ENCODE data around the gene ZNF136.

The ZNF136 gene

DNA sequence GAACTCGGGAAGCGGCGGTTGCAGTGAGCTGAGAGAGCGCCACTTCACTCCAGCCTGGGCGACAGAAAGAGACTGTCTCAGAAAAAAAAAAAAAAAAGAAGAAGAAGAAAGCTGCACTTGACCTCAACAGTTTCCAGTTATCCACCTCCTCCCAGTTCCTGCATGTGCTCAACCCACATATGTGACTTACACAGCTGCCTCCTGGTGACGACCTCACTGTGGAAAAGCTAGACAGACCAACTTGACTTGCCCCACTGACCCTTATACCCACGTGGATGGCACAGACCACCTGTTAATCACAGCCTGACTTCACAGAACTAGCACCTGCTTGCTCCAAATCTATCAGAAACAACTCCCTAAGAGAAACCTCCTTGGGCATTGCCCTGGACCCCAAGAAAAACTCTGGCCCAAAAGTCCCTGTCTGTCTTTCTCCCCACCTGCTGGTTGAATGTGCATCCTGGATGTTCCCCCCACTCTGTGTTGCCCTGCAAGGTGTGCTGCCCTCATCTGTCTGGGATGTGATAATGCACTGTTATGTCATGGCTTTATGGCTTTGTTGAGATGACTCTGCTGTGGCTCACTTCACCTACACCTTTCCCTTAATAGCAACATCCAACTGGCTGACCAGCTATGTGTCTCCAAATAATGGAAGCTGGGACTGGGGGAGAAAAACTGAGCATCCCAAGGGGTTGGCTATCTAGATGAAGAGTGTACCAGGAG is 25.5 kb upstream of the ZNF136 start:
- H3K36me3 Mint-ChIP-seq (ENCODE audit: low read depth): peaks cover 93% of the 10 kb centered on the region
- H3K4me1 Mint-ChIP-seq: peaks cover 28% of the 10 kb centered on the region
- peaks cover 87% of the 10 kb centered on the region for H3K9me3 Mint-ChIP-seq
- peaks cover 15% of the 10 kb centered on the region for H3K27me3 Mint-ChIP-seq (ENCODE audit: low read depth, poor library complexity)
- TF ChIP-seq, protein P1, sequence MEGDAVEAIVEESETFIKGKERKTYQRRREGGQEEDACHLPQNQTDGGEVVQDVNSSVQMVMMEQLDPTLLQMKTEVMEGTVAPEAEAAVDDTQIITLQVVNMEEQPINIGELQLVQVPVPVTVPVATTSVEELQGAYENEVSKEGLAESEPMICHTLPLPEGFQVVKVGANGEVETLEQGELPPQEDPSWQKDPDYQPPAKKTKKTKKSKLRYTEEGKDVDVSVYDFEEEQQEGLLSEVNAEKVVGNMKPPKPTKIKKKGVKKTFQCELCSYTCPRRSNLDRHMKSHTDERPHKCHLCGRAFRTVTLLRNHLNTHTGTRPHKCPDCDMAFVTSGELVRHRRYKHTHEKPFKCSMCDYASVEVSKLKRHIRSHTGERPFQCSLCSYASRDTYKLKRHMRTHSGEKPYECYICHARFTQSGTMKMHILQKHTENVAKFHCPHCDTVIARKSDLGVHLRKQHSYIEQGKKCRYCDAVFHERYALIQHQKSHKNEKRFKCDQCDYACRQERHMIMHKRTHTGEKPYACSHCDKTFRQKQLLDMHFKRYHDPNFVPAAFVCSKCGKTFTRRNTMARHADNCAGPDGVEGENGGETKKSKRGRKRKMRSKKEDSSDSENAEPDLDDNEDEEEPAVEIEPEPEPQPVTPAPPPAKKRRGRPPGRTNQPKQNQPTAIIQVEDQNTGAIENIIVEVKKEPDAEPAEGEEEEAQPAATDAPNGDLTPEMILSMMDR (IDR thresholded peaks at IDR 0.05): no peak
- H3K27ac Mint-ChIP-seq: no peak overlapping the region
- DNase-seq: no peak
- peak overlapping the region; percentile 95 for H3K4me3 Mint-ChIP-seq

DNA sequence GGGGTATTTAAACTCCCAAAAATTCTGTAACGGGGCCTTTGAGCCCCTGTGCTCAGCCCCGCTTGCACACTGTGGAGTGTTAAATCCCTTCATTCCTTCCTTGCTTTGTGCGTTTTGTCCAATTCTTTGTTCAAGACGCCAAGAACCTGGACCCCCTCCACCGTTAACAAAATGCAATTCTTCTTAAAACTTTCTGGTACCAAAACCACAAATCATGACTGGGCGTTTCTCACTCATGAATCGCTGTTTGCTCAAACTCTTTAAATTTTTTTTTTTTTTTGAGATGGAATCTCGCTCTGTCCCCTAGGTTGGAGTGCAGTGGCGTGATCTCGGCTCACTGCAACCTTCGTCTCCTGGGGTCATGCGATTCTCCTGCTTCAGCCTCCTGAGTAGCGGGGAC is 23.6 kb upstream of the ZNF136 start:
- Mint-ChIP-seq H3K4me1 (peaks cover 28% of the 10 kb centered on the region), H3K4me3 (peak overlapping the region; percentile 95), H3K27ac (peak overlapping the region; percentile 100), H3K9me3 (peaks cover 86% of the 10 kb centered on the region), H3K27me3 (ENCODE audit: low read depth, poor library complexity) (peaks cover 15% of the 10 kb centered on the region), H3K36me3 (ENCODE audit: low read depth) (peaks cover 93% of the 10 kb centered on the region)
- no peak for DNase-seq
- TF ChIP-seq, protein P1 (IDR thresholded peaks at IDR 0.05): no peak

DNA sequence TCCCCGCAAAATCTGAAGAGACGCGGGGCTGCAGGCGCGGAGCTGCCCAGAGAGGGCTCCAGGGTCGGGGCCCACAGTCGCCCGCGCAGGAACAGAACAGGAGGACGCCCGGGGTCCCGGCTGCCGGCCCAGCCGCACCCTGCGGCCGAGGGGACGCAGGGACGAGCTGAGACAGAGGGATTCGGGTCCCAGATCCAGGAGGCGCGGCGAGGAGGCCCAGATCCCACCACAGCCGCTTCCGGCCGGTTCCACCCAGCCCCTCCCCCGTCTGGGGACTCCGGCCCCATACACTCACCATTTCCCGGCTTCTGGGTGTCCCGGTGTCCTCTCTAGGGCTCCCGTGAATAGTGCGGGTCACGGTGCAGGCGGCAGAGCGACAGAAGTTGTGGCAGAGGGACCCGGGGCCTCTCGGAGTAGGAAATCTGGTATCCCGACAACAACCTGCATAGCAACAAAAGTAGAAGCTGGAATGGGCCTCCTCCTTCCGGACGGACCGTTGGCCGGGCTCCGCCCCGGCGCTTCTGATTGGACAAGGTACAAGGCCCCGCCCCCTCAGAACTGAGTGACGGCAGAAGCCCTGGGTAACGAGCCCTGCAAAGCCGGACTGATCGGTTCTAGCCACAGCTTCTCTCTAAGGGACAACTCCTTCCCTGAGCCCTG is 22.9 kb upstream of the ZNF136 start, which contains the start of gene ZNF20:
Gene ZNF20, minus strand, starts transcription at position 466 of the 660 bp plus-strand sequence. Its CDS starts 168 bp downstream, at position 298.
- Mint-ChIP-seq H3K36me3 (ENCODE audit: low read depth) (peaks cover 93% of the 10 kb centered on the region), H3K4me3 (peak within 1 kb of the TSS; percentile 95), H3K27me3 (ENCODE audit: low read depth, poor library complexity) (peaks cover 15% of the 10 kb centered on the region), H3K27ac (peak within 1 kb of the TSS; percentile 100), H3K9me3 (peaks cover 86% of the 10 kb centered on the region), H3K4me1 (peaks cover 28% of the 10 kb centered on the region)
- peak; percentile 96 for DNase-seq
- TF ChIP-seq, protein P1 (IDR thresholded peaks at IDR 0.05): no peak

DNA sequence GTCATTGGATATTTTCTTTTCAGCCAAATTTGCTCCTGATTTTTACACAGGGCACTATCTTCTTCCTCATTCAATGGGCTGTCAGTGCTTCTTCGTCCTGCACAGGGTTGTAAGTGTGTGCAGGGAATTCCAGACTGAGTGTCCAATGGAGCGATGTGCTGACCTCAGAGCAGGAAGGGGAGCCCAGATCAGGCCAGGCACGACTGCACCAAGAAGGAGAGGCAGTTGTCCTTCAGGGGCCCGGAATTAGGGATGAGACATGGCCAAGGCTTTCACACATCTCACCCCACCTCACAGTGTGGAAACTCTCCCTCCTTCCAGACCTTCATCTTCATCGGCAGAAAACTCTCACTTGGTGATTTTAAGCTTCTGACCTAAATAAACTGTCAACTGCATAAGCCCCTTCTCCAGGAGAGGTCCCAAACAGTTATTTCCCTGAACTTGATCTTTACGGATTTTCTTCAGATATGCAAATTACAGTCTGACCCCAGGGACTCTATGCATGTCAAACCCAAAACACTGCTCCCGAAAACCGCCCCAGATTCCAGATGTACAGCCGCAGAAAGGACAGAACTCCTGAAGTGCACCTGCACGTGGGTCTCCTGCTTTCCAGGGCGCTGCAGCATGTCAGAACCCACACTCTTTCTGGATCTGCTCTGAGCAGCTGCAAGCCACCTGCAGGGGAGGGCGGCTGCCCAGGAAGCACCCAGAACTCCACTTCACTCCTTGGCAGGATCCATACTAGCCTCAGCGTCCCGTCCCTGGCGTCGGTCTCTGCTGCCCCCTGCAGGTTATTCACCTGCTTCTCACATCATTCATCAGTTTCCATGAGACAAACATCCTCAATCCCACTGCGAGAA is 22.1 kb upstream of the ZNF136 start:
- Mint-ChIP-seq H3K27me3 (ENCODE audit: low read depth, poor library complexity) (peaks cover 15% of the 10 kb centered on the region), H3K36me3 (ENCODE audit: low read depth) (peaks cover 93% of the 10 kb centered on the region), H3K4me3 (peak overlapping the region; percentile 95), H3K4me1 (peaks cover 28% of the 10 kb centered on the region), H3K27ac (peak overlapping the region; percentile 100), H3K9me3 (peaks cover 86% of the 10 kb centered on the region)
- TF ChIP-seq, protein P1 (IDR thresholded peaks at IDR 0.05): peak; percentile 79
- DNase-seq: peak; percentile 81

DNA sequence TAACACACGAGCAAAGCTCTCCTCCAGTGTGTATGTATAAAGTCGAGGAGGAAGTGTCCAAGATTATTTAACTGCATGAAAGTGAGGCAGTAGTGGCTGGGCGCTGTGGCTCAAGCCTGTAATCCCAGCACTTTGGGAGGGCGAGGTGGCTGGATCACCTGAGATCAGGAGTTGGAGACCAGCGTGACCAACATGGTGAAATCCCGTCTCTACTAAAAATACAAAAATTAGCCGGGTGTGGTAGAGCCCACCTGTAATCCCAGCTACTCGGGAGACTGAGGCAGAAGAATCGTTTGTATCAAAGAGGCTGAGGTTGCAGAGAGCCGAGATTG is 21.5 kb upstream of the ZNF136 start:
- no peak for DNase-seq
- peak overlapping the region; percentile 95 for H3K4me3 Mint-ChIP-seq
- TF ChIP-seq, protein P1 (IDR thresholded peaks at IDR 0.05): no peak
- peaks cover 15% of the 10 kb centered on the region for H3K27me3 Mint-ChIP-seq (ENCODE audit: low read depth, poor library complexity)
- no peak overlapping the region for H3K27ac Mint-ChIP-seq
- peaks cover 87% of the 10 kb centered on the region for H3K9me3 Mint-ChIP-seq
- peaks cover 28% of the 10 kb centered on the region for H3K4me1 Mint-ChIP-seq
- peaks cover 93% of the 10 kb centered on the region for H3K36me3 Mint-ChIP-seq (ENCODE audit: low read depth)
